Ovary (tissue), 9 donors: ENCODE measurements around the gene HOXB9. TPM values are rescaled to one million over a fixed set of nuclear protein-coding genes. Genes with fewer than 3 reads are reported as not detected.

Experiments used
- DNase-seq, 5 donors: peaks; one replicate each; pipeline ENCODE4 v3.0.0-alpha.2; 2019 to 2020
- H3K27ac ChIP-seq, 2 donors: fragments of 200-600 bp; one replicate each; pipeline versions ENCODE4 v1.5.1 to v1.8.0; 2019 to 2022
- H3K27me3 ChIP-seq: fragments of 200-600 bp; one replicate; pipeline ENCODE4 v1.8.0; 2022
- H3K36me3 ChIP-seq: fragments of 200-600 bp; sonication (generic); one replicate; pipeline ENCODE4 v1.5.1; 2019
- H3K4me1 ChIP-seq: one replicate; pipeline ENCODE4 v1.8.1; 2013; ENCODE audit warnings: mild to moderate bottlenecking, moderate library complexity; ENCODE audit not compliant: insufficient read depth
- H3K4me3 ChIP-seq: fragments of 200-600 bp; sonication (generic); one replicate; pipeline ENCODE4 v1.5.1; 2017
- H3K9me3 ChIP-seq, 2 donors: fragments of 200-600 bp in 1 of 2; sonication (generic) in 1 of 2; one replicate each; pipeline versions ENCODE4 v1.5.1 to v1.8.1; 2013 to 2019; ENCODE audit warnings: mild to moderate bottlenecking in 1 of 2, moderate library complexity in 1 of 2
- EP300 ChIP-seq: sonication (generic); formaldehyde crosslinking; IDR thresholded peaks from one replicate; pipeline ENCODE4 v1.6.1; 2017; ENCODE audit warnings: antibody characterized with exemption
- POLR2A ChIP-seq: fragments of 450-650 bp; IDR thresholded peaks from one replicate; pipeline ENCODE4 v1.6.1; 2017; ENCODE audit warnings: antibody characterized with exemption, mild to moderate bottlenecking, moderate library complexity
- WGBS, 3 donors: extraction: QIAGEN DNeasy Blood & Tissue Kit in 1 of 3; methylation state at CpG; one replicate each; pipeline versions ENCODE4 v1.1.5 to v1.1.7; 2013 to 2017; 5-methylcytosine and 5-hydroxymethylcytosine counted together
- intact Hi-C, 4 donors: fragments of 100-400 bp; cut with DNase I; formaldehyde crosslinking; loops; one replicate each; pipeline versions ENCODE4 v1.11.0 to v1.15.1; 2022 to 2023
- polyA plus RNA-seq, 2 donors: library from polyadenylated mRNA; stranded (reverse); fragments of 200-250 nt in 1 of 2; fragments of 350-450 nt in 1 of 2; fragmentation: Illumina TruSeq in 1 of 2; extraction: RNeasy Lipid Tissue Mini Kit (QIAGEN cat#74804) in 1 of 2; gene quantifications; one replicate each; pipeline ENCODE4 v1.2.3, GENCODE V29; 2013 to 2014
- total RNA-seq, 7 donors: library from RNA; depleted of rRNA in 2 of 7; stranded (reverse); fragments of >200 nt in 2 of 7; fragmentation: NEBNext Ultra II Directional in 3 of 7; extraction: Animal tissue kit (Norgen Biotek cat#: 25700) in 3 of 7; gene quantifications; one replicate each; pipeline versions ENCODE4 v1.1.0 to v1.2.4, GENCODE V29; 2016 to 2023
- TF ChIP-seq, protein P1 (sequence below), 3 donors: fragments of 450-650 bp in 2 of 3; fragments of 200-600 bp in 1 of 3; IDR thresholded peaks; one replicate each; pipeline versions ENCODE4 v1.5.1 to v1.8.0; 2016 to 2022; ENCODE audit warnings: antibody characterized with exemption in 3 of 3, mild to moderate bottlenecking in 1 of 3
- donor health status: DM: no; HTN: no; CAD: no; lungs with moderate emphysema.
- donor health status: DM: no; HTN: no; CAD: no.
- donor health status: Bipolar disorder and iron deficiency.
- donor health status: DM: yes; HTN: yes; CAD: no.
- donor health status: DM: no; HTN: no; CAD: no.
- donor health status: DM: yes; HTN: yes; CAD: no.

The HOXB9 gene
- total and polyA plus RNA-seq, 9 donors, result 0.10 to 0.36 (median 0.12) TPM; not detected in 4

DNA sequence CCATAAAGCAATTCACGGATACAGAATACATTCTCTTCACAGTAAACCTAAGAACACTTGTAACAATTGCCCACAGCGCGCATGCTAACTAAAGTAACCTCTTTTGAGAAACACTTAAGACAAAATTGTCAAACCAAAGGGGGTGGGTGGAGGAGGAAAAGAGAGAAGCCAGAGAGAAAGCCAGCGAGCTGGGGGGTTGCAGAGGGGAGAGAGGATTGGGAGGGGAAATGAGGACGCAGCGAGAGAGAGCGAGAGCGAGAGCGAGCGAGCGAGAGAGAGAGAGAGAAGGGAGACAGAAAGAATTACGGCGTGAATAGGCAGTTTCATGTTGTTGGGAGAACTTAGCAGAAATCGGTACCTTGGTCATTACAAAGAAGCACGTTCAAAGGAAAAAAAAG is 13.7 kb downstream of the HOXB9 start:
- no peak for DNase-seq
- Histone ChIP-seq H3K36me3 (no peaks in the 10 kb centered on the region), H3K4me1 (peaks cover 2% of the 10 kb centered on the region), H3K4me3 (peak overlapping the region; percentile 17), H3K27ac (no peak overlapping the region), H3K27me3 (peaks cover 2% of the 10 kb centered on the region), H3K9me3 (no peaks in the 10 kb centered on the region)
- intact Hi-C loops, result loop anchor here in 2 of 4 donors (10.0 kb wide), 1 partner anchor 588 kb away; no protein-coding TSS in a partner anchor
- TF ChIP-seq POLR2A (no peak), EP300 (no peak)
- TF ChIP-seq, protein P1, sequence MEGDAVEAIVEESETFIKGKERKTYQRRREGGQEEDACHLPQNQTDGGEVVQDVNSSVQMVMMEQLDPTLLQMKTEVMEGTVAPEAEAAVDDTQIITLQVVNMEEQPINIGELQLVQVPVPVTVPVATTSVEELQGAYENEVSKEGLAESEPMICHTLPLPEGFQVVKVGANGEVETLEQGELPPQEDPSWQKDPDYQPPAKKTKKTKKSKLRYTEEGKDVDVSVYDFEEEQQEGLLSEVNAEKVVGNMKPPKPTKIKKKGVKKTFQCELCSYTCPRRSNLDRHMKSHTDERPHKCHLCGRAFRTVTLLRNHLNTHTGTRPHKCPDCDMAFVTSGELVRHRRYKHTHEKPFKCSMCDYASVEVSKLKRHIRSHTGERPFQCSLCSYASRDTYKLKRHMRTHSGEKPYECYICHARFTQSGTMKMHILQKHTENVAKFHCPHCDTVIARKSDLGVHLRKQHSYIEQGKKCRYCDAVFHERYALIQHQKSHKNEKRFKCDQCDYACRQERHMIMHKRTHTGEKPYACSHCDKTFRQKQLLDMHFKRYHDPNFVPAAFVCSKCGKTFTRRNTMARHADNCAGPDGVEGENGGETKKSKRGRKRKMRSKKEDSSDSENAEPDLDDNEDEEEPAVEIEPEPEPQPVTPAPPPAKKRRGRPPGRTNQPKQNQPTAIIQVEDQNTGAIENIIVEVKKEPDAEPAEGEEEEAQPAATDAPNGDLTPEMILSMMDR (IDR thresholded peaks at IDR 0.05), result no peak
- WGBS, 3 donors, result 3 to 5% (median 3%) methylated on average over 15 of the region's 15 CpGs

DNA sequence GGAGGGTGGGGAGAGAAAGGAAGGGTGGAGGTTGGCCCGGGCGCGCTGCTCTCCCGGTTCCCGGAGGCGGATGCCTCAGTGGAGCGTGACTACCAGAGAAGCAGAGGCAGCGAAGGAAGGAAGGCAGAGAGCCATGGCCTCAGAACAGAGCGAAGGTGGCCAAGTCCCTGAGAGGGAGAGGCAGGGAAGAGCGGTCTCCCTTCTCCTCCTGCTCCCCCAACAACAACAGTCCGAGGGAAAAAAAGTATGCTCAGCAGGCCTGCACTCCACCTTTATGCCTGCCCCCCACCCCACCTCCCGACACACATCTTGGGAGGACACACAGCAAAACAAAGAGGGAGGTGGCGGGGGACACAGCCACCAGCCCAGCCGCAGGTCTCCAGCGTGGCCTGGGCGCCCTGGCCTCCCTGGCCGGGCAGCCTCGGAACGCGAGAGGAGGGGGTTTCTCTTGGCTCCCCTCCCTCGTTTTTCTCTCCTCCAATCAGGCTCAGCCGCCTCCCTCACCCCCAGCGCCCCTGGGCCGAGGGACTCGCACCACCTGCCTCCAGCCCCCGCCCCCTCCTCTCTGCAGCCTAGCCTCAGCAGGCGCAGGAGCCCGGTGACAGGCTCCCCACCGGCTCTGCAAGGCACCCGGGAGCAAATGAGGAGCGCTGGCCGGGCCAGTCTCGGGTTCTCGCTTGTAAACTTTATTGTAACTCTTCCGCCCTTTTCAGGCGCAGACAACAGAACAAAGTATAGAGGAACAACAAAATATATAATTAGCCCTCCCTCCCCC is 14.3 kb downstream of the HOXB9 start:
- no peak for DNase-seq
- Histone ChIP-seq H3K27ac (no peak overlapping the region), H3K4me1 (peaks cover 2% of the 10 kb centered on the region), H3K9me3 (no peaks in the 10 kb centered on the region), H3K36me3 (no peaks in the 10 kb centered on the region), H3K27me3 (peaks cover 2% of the 10 kb centered on the region), H3K4me3 (peak overlapping the region; percentile 39)
- WGBS, 3 donors, result 3 to 6% (median 5%) methylated on average over 36 of the region's 36 CpGs
- TF ChIP-seq, protein P1 (IDR thresholded peaks at IDR 0.05), result no peak
- TF ChIP-seq EP300 (no peak), POLR2A (no peak)
- intact Hi-C loops, result loop anchor here in 2 of 4 donors (10.0 kb wide), 1 partner anchor 587 kb away; no protein-coding TSS in a partner anchor

DNA sequence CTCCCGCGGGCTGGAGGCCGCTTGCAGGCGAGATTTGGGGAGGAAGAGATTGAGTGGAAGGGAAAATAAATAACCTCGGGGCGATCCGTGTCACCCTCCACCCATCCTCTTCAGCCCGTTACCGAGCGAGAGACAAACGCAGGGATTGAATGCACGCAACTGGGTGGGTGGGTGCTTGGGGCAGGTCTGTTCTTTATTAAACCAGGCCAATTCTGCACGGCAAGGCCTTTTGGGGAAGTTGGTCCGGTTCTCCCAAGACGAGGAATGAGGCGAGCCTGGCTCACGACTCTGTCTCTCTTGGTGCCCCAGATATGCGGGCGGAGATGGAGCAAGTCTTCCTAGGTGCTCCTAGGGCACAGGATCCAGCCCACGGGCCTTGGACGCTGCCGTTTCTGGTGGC is 14.9 kb downstream of the HOXB9 start:
- Histone ChIP-seq H3K36me3 (no peaks in the 10 kb centered on the region), H3K4me1 (peaks cover 2% of the 10 kb centered on the region), H3K4me3 (peak overlapping the region; percentile 39), H3K27ac (no peak overlapping the region), H3K27me3 (peaks cover 4% of the 10 kb centered on the region), H3K9me3 (peaks cover 0 to 2% of the 10 kb centered on the region in 2 donors)
- no peak for DNase-seq
- TF ChIP-seq, protein P1 (IDR thresholded peaks at IDR 0.05), result no peak
- TF ChIP-seq EP300 (no peak), POLR2A (no peak)
- intact Hi-C loops, result loop anchor here in 2 of 4 donors (10.0 kb wide), 1 partner anchor 586 kb away; no protein-coding TSS in a partner anchor
- WGBS, 3 donors, result 4% methylated on average over 22 of the region's 22 CpGs

DNA sequence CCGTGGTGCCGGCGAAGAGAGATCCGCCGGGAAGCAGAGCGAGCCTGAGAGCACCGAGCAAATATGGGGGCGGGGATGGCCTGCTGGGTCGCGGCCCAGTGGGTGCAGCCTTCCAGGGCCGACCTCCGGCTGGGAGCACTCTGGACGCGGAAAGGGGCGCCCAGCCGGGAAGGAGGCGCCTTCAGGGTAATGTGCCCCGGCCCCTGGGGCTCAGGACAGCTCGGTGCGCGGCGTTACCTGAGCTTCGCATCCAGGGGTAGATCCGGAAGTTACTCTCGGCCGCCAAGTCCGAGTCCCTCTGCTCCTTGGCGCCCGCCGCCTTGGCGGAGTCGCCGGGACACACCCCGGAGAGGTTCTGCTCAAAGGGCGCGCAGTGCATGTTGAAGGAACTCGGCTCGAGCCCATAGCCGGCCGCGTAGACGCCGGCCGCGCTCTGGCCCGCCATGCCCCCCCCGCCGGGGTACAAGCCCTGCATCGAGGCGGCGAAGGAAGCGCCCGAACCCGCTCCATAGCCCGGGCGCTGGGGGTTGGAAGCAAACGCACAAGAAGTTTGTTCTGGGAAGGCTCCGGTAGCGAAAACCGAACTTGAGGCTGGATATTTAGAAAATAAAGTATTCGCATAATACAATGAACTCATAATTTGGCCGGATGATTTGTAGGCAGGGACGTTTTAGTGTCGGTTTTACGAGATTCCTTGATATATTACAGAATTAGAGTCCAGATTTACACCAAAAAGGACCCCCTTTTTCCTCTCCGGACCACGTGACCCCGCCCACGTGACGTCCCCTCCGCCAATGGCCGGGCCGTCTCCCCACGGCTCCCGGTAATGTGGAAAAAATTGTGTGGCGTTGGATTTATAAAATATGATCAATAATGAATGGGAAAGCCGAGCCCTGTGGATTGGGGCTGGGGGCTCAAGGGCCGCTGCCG is 15.6 kb downstream of the HOXB9 start, which contains the start of gene HOXB7:
TSS of gene HOXB7 (minus strand) at position 736 of the 930 bp plus-strand sequence. CDS start at position 637, 99 bp downstream.
- Histone ChIP-seq H3K27me3 (peaks cover 5% of the 10 kb centered on the region), H3K4me1 (peaks cover 2% of the 10 kb centered on the region)
- DNase-seq, result peak in 3 of 5 donors; percentile 37 to 61 (median 44)

More for the DNA sequence above, 15.6 kb downstream of the HOXB9 start, which contains the start of gene HOXB7:
- intact Hi-C loops, result loop anchor here in 2 of 4 donors (10.0 kb wide), 1 partner anchor 586 kb away; no protein-coding TSS in a partner anchor
- TF ChIP-seq, protein P1 (IDR thresholded peaks at IDR 0.05), result no peak
- no peak for TF ChIP-seq EP300
- H3K27ac ChIP-seq, result no peak within 1 kb of the TSS
- peaks cover 0 to 6% of the 10 kb centered on the region in 2 donors for H3K9me3 ChIP-seq
- peak within 1 kb of the TSS; percentile 39 for H3K4me3 ChIP-seq
- no peaks in the 10 kb centered on the region for H3K36me3 ChIP-seq
- 0 to 2% (median 1%) methylated on average over 75 to 79 of the region's 79 CpGs for WGBS, 3 donors
